CD4-positive, CD25-positive, alpha-beta regulatory T cell (primary cell): Measurements from ENCODE around the gene SDCCAG8. TPM values are rescaled to one million over a fixed set of nuclear protein-coding genes. Genes with fewer than 3 reads are reported as not detected.

ENCODE experiments used
- ATAC-seq, 2 donors: fragments of 150-1000 bp; cut with Tn5 transposase; one replicate each; pipeline ENCODE4 v1.10.0; 2021; ENCODE audit warnings: low read depth in 2 of 2, moderate number of reproducible peaks in 2 of 2, moderate library complexity in 1 of 2
- DNase-seq, 3 donors: peaks; one replicate each; pipeline versions ENCODE4 v3.0.0 to v3.0.0-alpha.2; 2012 to 2022; ENCODE audit warnings: mixed read lengths in 1 of 3
- H3K27ac ChIP-seq: one replicate; pipeline ENCODE4 v1.7.0; 2013; ENCODE audit warnings: mild to moderate bottlenecking, low read length; ENCODE audit not compliant: insufficient read depth, poor library complexity, severe bottlenecking
- H3K27me3 ChIP-seq: one replicate; pipeline ENCODE4 v1.7.0; 2013; ENCODE audit warnings: low read length; ENCODE audit not compliant: control insufficient read depth, insufficient read depth
- H3K36me3 ChIP-seq: one replicate; pipeline ENCODE4 v1.7.0; 2013; ENCODE audit warnings: mild to moderate bottlenecking, low read length, moderate library complexity; ENCODE audit not compliant: control insufficient read depth, insufficient read depth
- H3K4me1 ChIP-seq: 2 replicates; pipeline ENCODE4 v1.7.0; 2013; ENCODE audit warnings: mild to moderate bottlenecking, low read length; ENCODE audit not compliant: insufficient read depth, control insufficient read depth, poor library complexity, severe bottlenecking
- H3K4me3 ChIP-seq: one replicate; pipeline ENCODE4 v1.7.0; 2013; ENCODE audit warnings: low read depth, mild to moderate bottlenecking, low read length, moderate library complexity
- H3K9me3 ChIP-seq, 2 experiments: 1 replicate in 1 of 2; 2 replicates in 1 of 2; pipeline ENCODE4 v1.7.0; 2013; ENCODE audit warnings: low read length in 2 of 2, mild to moderate bottlenecking in 1 of 2, moderate library complexity in 1 of 2; ENCODE audit not compliant: control insufficient read depth in 2 of 2
- H3K27ac Mint-ChIP-seq, 3 donors: one replicate each; pipeline ENCODE4 v1.8.0; 2020 to 2022; ENCODE audit warnings: mild to moderate bottlenecking in 3 of 3, mixed read lengths in 3 of 3, moderate library complexity in 2 of 3
- H3K27me3 Mint-ChIP-seq: one replicate; pipeline ENCODE4 v1.8.0; 2022; ENCODE audit warnings: mild to moderate bottlenecking, mixed read lengths
- H3K36me3 Mint-ChIP-seq: one replicate; pipeline ENCODE4 v1.8.0; 2020; ENCODE audit warnings: mixed read lengths
- H3K4me1 Mint-ChIP-seq, 4 donors: one replicate each; pipeline ENCODE4 v1.8.0; 2020 to 2022; ENCODE audit warnings: mixed read lengths in 4 of 4, mild to moderate bottlenecking in 1 of 4
- H3K4me3 Mint-ChIP-seq, 4 donors: one replicate each; pipeline ENCODE4 v1.8.0; 2020 to 2022; ENCODE audit warnings: mild to moderate bottlenecking in 4 of 4, mixed read lengths in 4 of 4, moderate library complexity in 3 of 4
- H3K9me3 Mint-ChIP-seq, 7 donors: one replicate each; pipeline ENCODE4 v1.8.0; 2020 to 2022; ENCODE audit warnings: mixed read lengths in 7 of 7, mild to moderate bottlenecking in 3 of 7, moderate library complexity in 2 of 7
- polyA plus RNA-seq, 4 donors: library from polyadenylated mRNA; unstranded; fragments of 300-500 nt; fragmentation: Illumina TruSeq; gene quantifications; one replicate each; pipeline ENCODE4 v1.2.3, GENCODE V29; 2021
- total RNA-seq: library from RNA; stranded (reverse); gene quantifications from one replicate; pipeline ENCODE4 v1.2.3, GENCODE V29; 2022

SDCCAG8 gene
- total and polyA plus RNA-seq, 5 donors from 2014 or later = 19.4 to 28.5 (median 22.7) TPM

DNA sequence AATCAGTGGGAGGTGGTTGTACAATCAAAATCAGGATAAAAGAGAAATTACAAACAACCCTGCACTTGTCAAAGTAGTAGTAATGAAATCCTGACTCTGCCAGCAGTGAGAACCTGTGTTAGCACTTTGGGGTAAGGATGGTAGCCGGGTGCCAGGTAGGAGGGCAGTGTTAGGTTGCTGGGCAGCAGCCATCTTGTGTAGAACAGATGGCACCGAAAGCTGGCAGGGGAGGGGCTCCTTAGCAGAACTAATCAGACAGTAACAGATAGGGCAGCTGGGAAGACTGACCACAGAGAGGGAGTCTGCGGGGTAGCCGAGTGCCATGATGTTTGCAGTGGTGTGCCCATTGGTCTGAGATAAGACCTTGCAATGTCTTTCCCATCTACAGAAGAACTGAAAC, 137.3 kb downstream of the SDCCAG8 start:
- no peaks in the 10 kb centered on the region for H3K27me3 Mint-ChIP-seq
- peaks cover 0 to 12% (median under 1%) of the 10 kb centered on the region in 4 donors for H3K4me1 Mint-ChIP-seq
- no peak for DNase-seq
- H3K9me3 Mint-ChIP-seq = no peaks in the 10 kb centered on the region
- H3K4me3 Mint-ChIP-seq = no peak overlapping the region
- no peaks in the 10 kb centered on the region for H3K36me3 ChIP-seq
- peaks cover 15% of the 10 kb centered on the region for H3K36me3 Mint-ChIP-seq
- H3K27me3 ChIP-seq = no peaks in the 10 kb centered on the region
- no peaks in the 10 kb centered on the region for H3K4me1 ChIP-seq
- H3K27ac ChIP-seq = no peak overlapping the region
- H3K4me3 ChIP-seq = no peak overlapping the region
- H3K9me3 ChIP-seq = no peaks in the 10 kb centered on the region
- ATAC-seq = no peak
- H3K27ac Mint-ChIP-seq = no peak overlapping the region

- no peak for ATAC-seq
- Mint-ChIP-seq H3K27me3 (no peaks in the 10 kb centered on the region), H3K27ac (no peak overlapping the region), H3K4me3 (no peak overlapping the region), H3K36me3 (peaks cover 15% of the 10 kb centered on the region), H3K9me3 (no peaks in the 10 kb centered on the region), H3K4me1 (peaks cover 0 to 12% (median under 1%) of the 10 kb centered on the region in 4 donors)
- no peak overlapping the region for H3K4me3 ChIP-seq
- H3K27me3 ChIP-seq = no peaks in the 10 kb centered on the region
- DNase-seq = no peak
- no peaks in the 10 kb centered on the region for H3K4me1 ChIP-seq
- no peaks in the 10 kb centered on the region for H3K36me3 ChIP-seq
- H3K27ac ChIP-seq = no peak overlapping the region
- H3K9me3 ChIP-seq = no peaks in the 10 kb centered on the region
These were observed 138.2 kb downstream of the SDCCAG8 start for GRCh38 chr1:243394066-243394465.

- Mint-ChIP-seq H3K4me3 (no peak overlapping the region), H3K9me3 (no peaks in the 10 kb centered on the region), H3K27me3 (no peaks in the 10 kb centered on the region), H3K4me1 (peaks cover 0 to 6% (median under 1%) of the 10 kb centered on the region in 4 donors), H3K36me3 (peaks cover 15% of the 10 kb centered on the region), H3K27ac (no peak overlapping the region)
- Histone ChIP-seq H3K9me3 (no peaks in the 10 kb centered on the region), H3K4me3 (no peak overlapping the region), H3K27me3 (no peaks in the 10 kb centered on the region), H3K36me3 (no peaks in the 10 kb centered on the region), H3K27ac (no peak overlapping the region), H3K4me1 (no peaks in the 10 kb centered on the region)
- ATAC-seq = no peak
- DNase-seq = no peak
These were observed 139.0 kb downstream of the SDCCAG8 start for GRCh38 chr1:243394601-243395464.

DNA sequence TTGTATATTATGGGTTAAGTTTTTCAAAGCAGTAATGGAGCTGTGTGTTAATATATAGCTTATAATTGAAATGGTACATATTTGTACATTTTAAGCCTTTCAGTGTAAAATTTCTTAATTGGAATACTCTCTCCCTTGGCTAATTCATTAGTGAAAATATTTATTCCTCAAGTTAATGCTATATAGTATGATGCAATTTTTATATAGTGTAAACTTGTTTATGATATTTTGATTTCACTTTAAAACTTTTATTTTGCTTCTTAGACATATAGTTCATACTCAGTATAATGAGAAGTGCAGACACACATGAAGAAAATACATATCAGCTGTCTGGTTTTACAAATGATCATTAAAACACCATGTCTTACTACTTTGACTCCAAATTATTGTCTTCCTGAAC, 140.6 kb downstream of the SDCCAG8 start:
- H3K27me3 Mint-ChIP-seq = no peaks in the 10 kb centered on the region
- no peak overlapping the region for H3K27ac ChIP-seq
- H3K9me3 Mint-ChIP-seq = no peaks in the 10 kb centered on the region
- H3K27ac Mint-ChIP-seq = no peak overlapping the region
- no peaks in the 10 kb centered on the region for H3K9me3 ChIP-seq
- H3K4me3 Mint-ChIP-seq = no peak overlapping the region
- H3K36me3 ChIP-seq = no peaks in the 10 kb centered on the region
- H3K27me3 ChIP-seq = no peaks in the 10 kb centered on the region
- H3K4me1 Mint-ChIP-seq = peaks cover 0 to 6% (median 2%) of the 10 kb centered on the region in 4 donors
- no peak for DNase-seq
- peaks cover 14% of the 10 kb centered on the region for H3K36me3 Mint-ChIP-seq
- no peak for ATAC-seq
- H3K4me1 ChIP-seq = no peaks in the 10 kb centered on the region
- H3K4me3 ChIP-seq = no peak overlapping the region

GRCh38 chr1:243396876-243397275, 141.0 kb downstream of the SDCCAG8 start:
- Mint-ChIP-seq H3K4me1 (peaks cover 0 to 6% (median 2%) of the 10 kb centered on the region in 4 donors), H3K27ac (no peak overlapping the region), H3K9me3 (no peaks in the 10 kb centered on the region), H3K36me3 (peaks cover 10% of the 10 kb centered on the region), H3K27me3 (no peaks in the 10 kb centered on the region), H3K4me3 (no peak overlapping the region)
- Histone ChIP-seq H3K27me3 (no peaks in the 10 kb centered on the region), H3K9me3 (no peaks in the 10 kb centered on the region), H3K4me1 (no peaks in the 10 kb centered on the region), H3K36me3 (no peaks in the 10 kb centered on the region), H3K4me3 (no peak overlapping the region), H3K27ac (no peak overlapping the region)
- DNase-seq (no peak), ATAC-seq (no peak)

- Mint-ChIP-seq H3K27me3 (no peaks in the 10 kb centered on the region), H3K4me3 (no peak overlapping the region), H3K36me3 (peaks cover 14% of the 10 kb centered on the region), H3K9me3 (no peaks in the 10 kb centered on the region), H3K4me1 (peaks cover 0 to 6% (median 2%) of the 10 kb centered on the region in 4 donors), H3K27ac (no peak overlapping the region)
- Histone ChIP-seq H3K27ac (no peak overlapping the region), H3K4me1 (no peaks in the 10 kb centered on the region), H3K27me3 (no peaks in the 10 kb centered on the region), H3K9me3 (no peaks in the 10 kb centered on the region), H3K36me3 (no peaks in the 10 kb centered on the region), H3K4me3 (no peak overlapping the region)
- ATAC-seq (no peak), DNase-seq (no peak)
These were observed 141.9 kb downstream of the SDCCAG8 start for GRCh38 chr1:243397613-243398321.

- DNase-seq (no peak), ATAC-seq (no peak)
- Histone ChIP-seq H3K36me3 (no peaks in the 10 kb centered on the region), H3K4me1 (no peaks in the 10 kb centered on the region), H3K27ac (no peak overlapping the region), H3K4me3 (no peak overlapping the region), H3K27me3 (no peaks in the 10 kb centered on the region), H3K9me3 (no peaks in the 10 kb centered on the region)
- peaks cover 0 to 9% (median 2%) of the 10 kb centered on the region in 4 donors for H3K4me1 Mint-ChIP-seq
- peaks cover 9% of the 10 kb centered on the region for H3K36me3 Mint-ChIP-seq
- H3K27me3 Mint-ChIP-seq = no peaks in the 10 kb centered on the region
- no peak overlapping the region for H3K27ac Mint-ChIP-seq
- H3K4me3 Mint-ChIP-seq = no peak overlapping the region
- no peaks in the 10 kb centered on the region for H3K9me3 Mint-ChIP-seq
These were observed 143.8 kb downstream of the SDCCAG8 start for GRCh38 chr1:243399561-243400155.
